Thymus (tissue), 14 donors: ENCODE results near the gene CPEB1. TPM values are rescaled to one million over a fixed set of nuclear protein-coding genes. Genes with fewer than 3 reads are reported as not detected.

Experiments
- DNase-seq, 9 donors: peaks; one replicate each; pipeline ENCODE4 v3.0.0-alpha.2; 2013; ENCODE audit warnings: low spot score in 9 of 9, low read depth in 6 of 9, missing footprints in 1 of 9
- H3K27ac ChIP-seq, 2 donors: one replicate each; pipeline ENCODE4 v1.5.1; 2013; ENCODE audit warnings: control low read depth in 1 of 2, low read depth in 1 of 2, low read length in 1 of 2, mild to moderate bottlenecking in 1 of 2, moderate library complexity in 1 of 2
- H3K27me3 ChIP-seq, 2 donors: one replicate each; pipeline ENCODE4 v1.5.1; 2013; ENCODE audit warnings: low read length in 1 of 2; ENCODE audit not compliant: control insufficient read depth in 2 of 2, insufficient read depth in 1 of 2
- H3K36me3 ChIP-seq, 2 donors: one replicate each; pipeline ENCODE4 v1.5.1; 2013; ENCODE audit warnings: low read length in 1 of 2, mild to moderate bottlenecking in 1 of 2, moderate library complexity in 1 of 2; ENCODE audit not compliant: control insufficient read depth in 2 of 2, insufficient read depth in 2 of 2
- H3K4me1 ChIP-seq, 2 donors: one replicate each; pipeline ENCODE4 v1.5.1; 2013; ENCODE audit warnings: low read length in 2 of 2; ENCODE audit not compliant: control insufficient read depth in 2 of 2, insufficient read depth in 2 of 2
- H3K4me3 ChIP-seq, 2 donors: one replicate each; pipeline ENCODE4 v1.5.1; 2013; ENCODE audit warnings: low read length in 2 of 2, control low read depth in 1 of 2, mild to moderate bottlenecking in 1 of 2
- H3K9me3 ChIP-seq, 2 donors: one replicate each; pipeline ENCODE4 v1.5.1; 2013; ENCODE audit warnings: low read length in 1 of 2, mild to moderate bottlenecking in 1 of 2; ENCODE audit not compliant: control insufficient read depth in 2 of 2, insufficient read depth in 1 of 2
- WGBS: extraction: QIAGEN DNeasy Blood & Tissue Kit; methylation state at CpG from one replicate; pipeline ENCODE4 v1.1.7; 2013; 5-methylcytosine and 5-hydroxymethylcytosine counted together
- long read RNA-seq, 10 donors: transcript quantifications; one replicate each; lab custom pipeline, GENCODE V29; 2026
- polyA plus RNA-seq: library from polyadenylated mRNA; stranded (reverse); fragments of 200-250 nt; gene quantifications from one replicate; pipeline ENCODE4 v1.2.3, GENCODE V29; 2013
- total RNA-seq: library from RNA; stranded (reverse); fragments of 120-200 nt; gene quantifications from one replicate; pipeline ENCODE4 v1.2.4, GENCODE V29; 2013
- donor health status: healthy.

The CPEB1 gene
- 0.09 TPM for total RNA-seq
- polyA plus RNA-seq: 0.64 TPM
- long read RNA-seq, donor 1: 0 reads
- long read RNA-seq, donor 2: 0 reads
- long read RNA-seq, donor 3: 0 reads
- long read RNA-seq, donor 4: 0 reads
- long read RNA-seq, donor 5: 0 reads
- long read RNA-seq, donor 6: 0 reads
- long read RNA-seq, donor 7: 0 reads
- long read RNA-seq, donor 8: 0 reads
- long read RNA-seq, donor 9: 0 reads
- long read RNA-seq, donor 10: 0 reads

DNA sequence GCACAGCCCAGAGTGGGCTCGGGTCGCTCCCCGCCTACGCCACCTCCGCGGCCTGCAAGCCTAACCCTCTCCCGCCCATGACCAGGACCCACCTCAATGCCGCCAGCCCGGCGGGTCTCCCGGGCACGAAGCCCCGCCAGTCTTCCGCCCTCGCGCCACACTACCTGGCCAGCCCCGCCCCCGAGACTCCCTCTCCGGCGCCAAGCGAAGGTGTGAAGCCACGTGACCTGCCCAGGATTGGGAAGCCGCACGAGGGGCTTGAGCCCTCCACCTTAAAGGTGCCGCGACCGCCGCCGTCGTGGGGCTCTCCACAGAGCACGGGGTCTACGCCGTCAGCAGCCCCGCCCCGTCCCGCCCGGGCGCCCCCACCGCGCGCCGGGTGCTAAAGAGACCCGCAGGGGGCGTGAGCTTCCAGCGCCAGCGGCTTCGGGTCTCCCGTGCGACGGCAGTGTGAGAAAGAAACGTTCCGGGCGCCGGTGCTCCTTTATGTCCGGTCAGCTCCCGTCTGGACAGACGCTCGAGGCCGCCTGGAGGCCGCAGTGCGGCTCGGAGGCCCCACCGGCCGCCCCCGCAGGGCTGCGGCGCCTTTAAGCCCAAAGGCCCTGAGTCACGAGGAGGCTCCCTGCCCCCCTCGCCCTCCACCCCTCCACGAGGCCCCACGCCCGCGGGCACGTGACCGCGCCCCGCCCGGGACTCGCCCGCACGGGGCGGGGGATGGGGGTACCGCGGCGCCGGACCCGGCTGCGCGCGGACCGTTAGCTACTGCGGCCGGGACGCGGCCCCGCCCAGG is at the start of gene CPEB1:
Gene CPEB1, minus strand, starts transcription at position 319 of the 790 bp plus-strand sequence. CDS start 18,904 bp downstream, outside the sequence.
- Histone ChIP-seq H3K9me3 (peaks cover 6 to 7% of the 10 kb centered on the region in 2 donors), H3K4me3 (peak within 1 kb of the TSS in 1 of 2 donors; percentile 56), H3K36me3 (no peaks in the 10 kb centered on the region), H3K27ac (no peak within 1 kb of the TSS), H3K27me3 (peaks cover 52 to 75% of the 10 kb centered on the region in 2 donors), H3K4me1 (peaks cover 0 to 11% of the 10 kb centered on the region in 2 donors)
- WGBS: 14% methylated on average over 96 of the region's 96 CpGs
- peak in 3 of 9 donors; percentile 1 to 20 (median 8) for DNase-seq

GRCh38 chr15:82692171-82692570 is 45.0 kb upstream of the CPEB1 start:
- no peak for DNase-seq
- no peaks in the 10 kb centered on the region for H3K4me1 ChIP-seq
- H3K36me3 ChIP-seq: no peaks in the 10 kb centered on the region
- no peaks in the 10 kb centered on the region for H3K9me3 ChIP-seq
- H3K4me3 ChIP-seq: no peak overlapping the region
- H3K27me3 ChIP-seq: no peaks in the 10 kb centered on the region
- 96% methylated on average over 23 of the region's 23 CpGs for WGBS
- no peak overlapping the region for H3K27ac ChIP-seq

GRCh38 chr15:82689147-82689546 is 42.0 kb upstream of the CPEB1 start:
- H3K36me3 ChIP-seq: no peaks in the 10 kb centered on the region
- H3K27ac ChIP-seq: no peak overlapping the region
- no peaks in the 10 kb centered on the region for H3K9me3 ChIP-seq
- H3K4me1 ChIP-seq: no peaks in the 10 kb centered on the region
- DNase-seq: no peak
- no peaks in the 10 kb centered on the region for H3K27me3 ChIP-seq
- H3K4me3 ChIP-seq: no peak overlapping the region
- WGBS: 97% methylated on average over 8 of the region's 8 CpGs

- H3K36me3 ChIP-seq: no peaks in the 10 kb centered on the region
- no peaks in the 10 kb centered on the region for H3K27me3 ChIP-seq
- DNase-seq: no peak
- H3K4me3 ChIP-seq: no peak overlapping the region
- 91% methylated on average over 10 of the region's 10 CpGs for WGBS
- no peak overlapping the region for H3K27ac ChIP-seq
- no peaks in the 10 kb centered on the region for H3K9me3 ChIP-seq
- H3K4me1 ChIP-seq: no peaks in the 10 kb centered on the region
Observed at GRCh38 chr15:82688691-82689090, 41.5 kb upstream of the CPEB1 start.

DNA sequence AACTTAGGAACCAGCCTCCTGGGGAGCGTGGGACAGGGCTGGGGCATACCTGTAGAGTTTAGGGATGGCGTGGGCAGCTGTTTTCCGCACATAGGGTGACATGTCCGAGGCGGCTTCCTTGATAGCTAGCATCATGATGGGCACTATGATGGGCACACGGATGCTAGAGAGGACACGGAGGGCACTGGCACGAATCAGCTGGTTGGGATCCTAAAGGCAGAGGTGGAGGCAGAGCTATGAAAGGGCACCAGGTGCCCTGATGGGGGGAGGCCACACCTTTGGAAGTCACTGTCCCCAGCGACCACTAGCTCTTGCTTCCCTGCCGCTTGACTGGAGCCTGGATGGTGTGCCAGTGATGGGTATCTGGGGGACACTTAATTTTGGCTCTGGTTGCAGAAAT is 34.2 kb upstream of the CPEB1 start:
- no peak for DNase-seq
- Histone ChIP-seq H3K36me3 (no peaks in the 10 kb centered on the region), H3K27me3 (peaks cover 2 to 32% of the 10 kb centered on the region in 2 donors), H3K9me3 (no peaks in the 10 kb centered on the region), H3K4me3 (no peak overlapping the region), H3K4me1 (peaks cover 5 to 8% of the 10 kb centered on the region in 2 donors), H3K27ac (no peak overlapping the region)
- 94% methylated on average over 10 of the region's 10 CpGs for WGBS

DNA sequence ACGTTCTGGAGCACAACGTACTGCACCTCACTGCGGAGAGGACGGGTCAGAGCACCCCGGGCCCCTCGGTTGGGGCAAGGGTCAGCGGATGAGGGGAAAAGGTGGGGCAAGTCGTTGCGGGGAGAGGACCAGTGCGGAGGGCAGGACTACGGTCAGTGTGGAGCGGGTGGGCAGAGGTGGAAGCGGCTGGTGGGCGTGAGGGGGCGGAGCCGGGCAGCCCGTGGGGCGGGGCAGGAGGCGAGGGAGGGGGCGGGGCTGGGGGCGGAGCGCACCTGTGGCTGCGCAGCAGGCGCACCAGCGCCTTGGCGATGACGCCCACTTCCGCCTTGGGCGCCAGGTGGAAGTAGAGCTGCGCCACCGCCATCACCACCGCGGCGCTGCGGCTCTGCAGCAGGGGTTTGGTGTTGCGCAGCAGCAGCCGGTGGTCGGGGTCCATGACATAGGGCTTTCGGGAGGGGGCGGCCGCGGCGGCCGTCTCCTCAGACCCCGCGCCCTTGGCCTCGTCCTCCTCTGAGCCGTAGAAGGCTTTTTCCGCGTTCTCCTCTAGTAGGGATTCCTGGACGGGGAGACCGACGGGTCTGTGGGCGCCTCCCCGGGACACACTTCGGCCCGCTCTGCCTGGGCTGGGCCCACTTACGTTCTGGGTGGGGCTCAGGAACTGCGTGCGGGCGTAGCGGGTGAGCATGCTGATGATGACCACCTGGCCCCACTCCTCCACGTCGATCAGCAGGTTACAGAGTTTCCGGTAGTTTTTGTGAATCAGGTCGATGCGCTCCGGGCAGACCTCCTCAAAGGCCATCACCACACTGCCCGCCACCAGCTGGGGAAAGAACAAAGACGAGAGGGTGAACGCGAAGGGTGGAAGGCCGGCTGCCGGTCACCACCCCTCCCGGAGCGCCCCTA is 33.3 kb upstream of the CPEB1 start:
- WGBS: 4% methylated on average over 76 of the region's 76 CpGs
- H3K36me3 ChIP-seq: no peaks in the 10 kb centered on the region
- peaks cover 5 to 8% of the 10 kb centered on the region in 2 donors for H3K4me1 ChIP-seq
- DNase-seq: peak; percentile 3 to 65 (median 33)
- peaks cover 2 to 33% of the 10 kb centered on the region in 2 donors for H3K27me3 ChIP-seq
- peak overlapping the region; percentile 27 to 47 for H3K4me3 ChIP-seq
- no peaks in the 10 kb centered on the region for H3K9me3 ChIP-seq
- peak overlapping the region in 1 of 2 donors; percentile 12 for H3K27ac ChIP-seq

DNA sequence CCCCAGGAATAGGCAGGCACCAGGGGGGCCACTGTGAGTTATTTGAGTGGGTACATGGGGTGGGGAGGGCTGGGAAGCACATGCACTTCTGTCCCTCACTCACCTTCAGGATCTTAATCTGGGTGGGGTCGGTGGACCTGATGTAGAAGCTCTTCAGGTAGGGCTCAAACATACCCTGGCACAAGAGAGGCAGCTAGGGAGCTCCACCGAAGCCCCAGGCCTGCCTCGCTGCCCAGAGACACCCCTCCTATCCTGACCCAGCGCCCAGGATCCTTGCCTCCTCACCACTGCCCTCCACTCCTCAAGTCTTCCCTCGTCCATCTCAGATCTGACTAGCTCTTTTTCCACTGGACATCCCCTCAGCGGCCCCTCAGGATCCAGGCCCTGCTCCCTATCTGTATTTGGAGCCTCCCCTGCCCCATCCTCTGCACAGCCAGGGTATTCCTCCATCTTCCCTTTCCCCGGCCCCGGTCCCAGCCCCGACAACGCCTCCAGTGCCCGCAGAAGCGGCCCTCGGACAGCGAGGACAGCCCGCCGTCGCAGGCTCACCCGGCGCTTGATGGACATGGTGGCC is 32.5 kb upstream of the CPEB1 start:
- H3K27ac ChIP-seq: no peak overlapping the region
- 36% methylated on average over 19 of the region's 19 CpGs for WGBS

GRCh38 chr15:82677720-82678323 is 30.7 kb upstream of the CPEB1 start:
- Histone ChIP-seq H3K27ac (no peak overlapping the region), H3K4me1 (peaks cover 5 to 8% of the 10 kb centered on the region in 2 donors), H3K4me3 (no peak overlapping the region), H3K27me3 (peaks cover 2 to 33% of the 10 kb centered on the region in 2 donors), H3K36me3 (no peaks in the 10 kb centered on the region), H3K9me3 (no peaks in the 10 kb centered on the region)
- no peak for DNase-seq
- 95% methylated on average over 7 of the region's 7 CpGs for whole genome bisulfite sequencing

More for the DNA sequence above, 32.5 kb upstream of the CPEB1 start:
- H3K27me3 ChIP-seq: peaks cover 2 to 33% of the 10 kb centered on the region in 2 donors
- H3K4me3 ChIP-seq: no peak overlapping the region
- H3K9me3 ChIP-seq: no peaks in the 10 kb centered on the region
- DNase-seq: no peak
- no peaks in the 10 kb centered on the region for H3K36me3 ChIP-seq
- peaks cover 5 to 8% of the 10 kb centered on the region in 2 donors for H3K4me1 ChIP-seq
